Erythroblast (primary cell): Measurements from ENCODE around the gene EDEM1.

Source experiments
- GATA1 ChIP-seq: IDR thresholded peaks from 2 replicates; pipeline ENCODE4 v1.6.1; 2011; ENCODE audit warnings: low read depth, mild to moderate bottlenecking, control low read depth, low read length, moderate library complexity
- POLR2A ChIP-seq: IDR thresholded peaks from 2 replicates; pipeline ENCODE4 v1.6.1; 2011; ENCODE audit warnings: mild to moderate bottlenecking, low read length

DNA sequence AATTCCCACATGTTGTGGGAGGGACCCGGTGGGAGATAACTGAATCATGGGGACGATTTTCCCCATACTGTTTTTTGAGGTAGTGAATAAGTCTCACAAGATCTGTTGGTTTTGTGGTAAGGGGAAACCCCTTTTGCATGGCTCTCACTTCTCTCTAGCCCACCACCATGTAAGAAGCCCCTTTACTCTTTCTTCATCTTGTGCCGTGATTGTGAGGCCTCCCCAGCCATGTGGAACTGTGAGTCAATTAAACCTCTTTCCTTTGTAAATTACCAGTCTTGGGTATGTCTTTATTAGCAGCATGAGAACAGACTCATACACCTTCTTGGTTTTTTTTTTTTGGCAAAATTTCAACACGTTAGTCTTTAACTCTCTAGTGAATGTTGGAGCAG is 47.3 kb upstream of the EDEM1 start:
- TF ChIP-seq POLR2A: no peak
- no peak for TF ChIP-seq GATA1
